Measurements from ENCODE around the gene HBE1. TPM values are rescaled to one million over a fixed set of nuclear protein-coding genes. Genes with fewer than 3 reads are reported as not detected.

HBE1 gene
- total RNA-seq, 1 experiment from 2014 or later, result not detected

GRCh38 chr11:5280582-5281102, 10.9 kb upstream of the HBE1 start:
- no peak overlapping the region for H3K27ac ChIP-seq
- H3K4me3 ChIP-seq, result no peak overlapping the region
- no peaks in the 10 kb centered on the region for H3K27me3 ChIP-seq (replicated peaks)
- H3K36me3 ChIP-seq, result no peaks in the 10 kb centered on the region
- peaks cover 15% of the 10 kb centered on the region for H3K4me1 ChIP-seq (replicated peaks)
- DNase-seq (ENCODE audit: low read depth in 1 of 2, low spot score in 2 of 2), result peak; percentile 93 to 97
- H3K9me3 ChIP-seq (replicated peaks), result no peaks in the 10 kb centered on the region

- Histone ChIP-seq H3K27ac (no peak overlapping the region), H3K27me3 (replicated peaks) (no peaks in the 10 kb centered on the region), H3K4me3 (no peak overlapping the region), H3K36me3 (no peaks in the 10 kb centered on the region), H3K9me3 (replicated peaks) (no peaks in the 10 kb centered on the region), H3K4me1 (replicated peaks) (peaks cover 15% of the 10 kb centered on the region)
- DNase-seq (ENCODE audit: low read depth in 1 of 2, low spot score in 2 of 2), result no peak
Observed at GRCh38 chr11:5279471-5280090, 9.8 kb upstream of the HBE1 start.

GRCh38 chr11:5277807-5278382, 8.2 kb upstream of the HBE1 start:
- Histone ChIP-seq H3K27me3 (replicated peaks) (no peaks in the 10 kb centered on the region), H3K9me3 (replicated peaks) (0 out of 2 replicates have a peak, but pooled peaks cover 3% of the 10 kb centered on the region), H3K36me3 (no peaks in the 10 kb centered on the region), H3K4me3 (no peak overlapping the region), H3K27ac (no peak overlapping the region), H3K4me1 (replicated peaks) (peaks cover 20% of the 10 kb centered on the region)
- DNase-seq (ENCODE audit: low read depth in 1 of 2, low spot score in 2 of 2), result no peak

- H3K27me3 ChIP-seq (replicated peaks), result no peaks in the 10 kb centered on the region
- DNase-seq (ENCODE audit: low read depth in 1 of 2, low spot score in 2 of 2), result no peak
- H3K36me3 ChIP-seq, result no peaks in the 10 kb centered on the region
- H3K9me3 ChIP-seq (replicated peaks), result 0 out of 2 replicates have a peak, but pooled peaks cover 4% of the 10 kb centered on the region
- peaks cover 20% of the 10 kb centered on the region for H3K4me1 ChIP-seq (replicated peaks)
- no peak overlapping the region for H3K27ac ChIP-seq
- no peak overlapping the region for H3K4me3 ChIP-seq
Observed at GRCh38 chr11:5276697-5277096, 7.0 kb upstream of the HBE1 start.

- DNase-seq (ENCODE audit: low read depth in 1 of 2, low spot score in 2 of 2), result no peak
Observed at GRCh38 chr11:5275369-5276110, 5.8 kb upstream of the HBE1 start.

GRCh38 chr11:5274395-5274794, 4.7 kb upstream of the HBE1 start:
- H3K4me1 ChIP-seq (replicated peaks), result peaks cover 7% of the 10 kb centered on the region
- DNase-seq (ENCODE audit: low read depth in 1 of 2, low spot score in 2 of 2), result no peak
- H3K9me3 ChIP-seq (replicated peaks), result 0 out of 2 replicates have a peak, but pooled peaks cover 4% of the 10 kb centered on the region
- no peaks in the 10 kb centered on the region for H3K27me3 ChIP-seq (replicated peaks)
- H3K36me3 ChIP-seq, result no peaks in the 10 kb centered on the region
- 0 out of 2 replicates have a peak overlapping the region, but pooled peaks have one; percentile 3 for H3K27ac ChIP-seq
- H3K4me3 ChIP-seq, result no peak overlapping the region

More at GRCh38 chr11:5275369-5276110, 5.8 kb upstream of the HBE1 start:
- H3K27ac ChIP-seq, result no peak overlapping the region
- peaks cover 15% of the 10 kb centered on the region for H3K4me1 ChIP-seq (replicated peaks)
- no peaks in the 10 kb centered on the region for H3K36me3 ChIP-seq
- H3K9me3 ChIP-seq (replicated peaks), result 0 out of 2 replicates have a peak, but pooled peaks cover 4% of the 10 kb centered on the region
- no peak overlapping the region for H3K4me3 ChIP-seq
- H3K27me3 ChIP-seq (replicated peaks), result no peaks in the 10 kb centered on the region

- Histone ChIP-seq H3K27ac (no peak overlapping the region), H3K4me1 (replicated peaks) (peaks cover 5% of the 10 kb centered on the region; the same call in 1 of the 2 replicates), H3K27me3 (replicated peaks) (no peaks in the 10 kb centered on the region; the same call in 1 of the 2 replicates), H3K36me3 (no peaks in the 10 kb centered on the region), H3K4me3 (no peak overlapping the region), H3K9me3 (replicated peaks) (0 out of 2 replicates have a peak, but pooled peaks cover 4% of the 10 kb centered on the region)
- DNase-seq (ENCODE audit: low read depth in 1 of 2, low spot score in 2 of 2), result no peak
Observed at GRCh38 chr11:5272395-5273017, 2.8 kb upstream of the HBE1 start.

- no peak overlapping the region for H3K4me3 ChIP-seq
- peaks cover 8% of the 10 kb centered on the region for H3K27me3 ChIP-seq (replicated peaks)
- H3K9me3 ChIP-seq (replicated peaks), result no peaks in the 10 kb centered on the region
- no peaks in the 10 kb centered on the region for H3K36me3 ChIP-seq
- DNase-seq (ENCODE audit: low read depth in 1 of 2, low spot score in 2 of 2), result no peak
- H3K27ac ChIP-seq, result no peak overlapping the region
- H3K4me1 ChIP-seq (replicated peaks), result no peaks in the 10 kb centered on the region
Observed at GRCh38 chr11:5267033-5267563, 2.6 kb downstream of the HBE1 start.

- H3K36me3 ChIP-seq, result no peaks in the 10 kb centered on the region
- no peaks in the 10 kb centered on the region for H3K4me1 ChIP-seq (replicated peaks)
- no peak for DNase-seq (ENCODE audit: low read depth in 1 of 2, low spot score in 2 of 2)
- no peak overlapping the region for H3K27ac ChIP-seq
- no peak overlapping the region for H3K4me3 ChIP-seq
- no peaks in the 10 kb centered on the region for H3K9me3 ChIP-seq (replicated peaks)
- peaks cover 8% of the 10 kb centered on the region for H3K27me3 ChIP-seq (replicated peaks)
Observed at GRCh38 chr11:5266609-5267008, 3.1 kb downstream of the HBE1 start.

- no peak overlapping the region for H3K4me3 ChIP-seq
- H3K36me3 ChIP-seq, result no peaks in the 10 kb centered on the region
- H3K27me3 ChIP-seq (replicated peaks), result peaks cover 8% of the 10 kb centered on the region
- H3K27ac ChIP-seq, result no peak overlapping the region
- DNase-seq (ENCODE audit: low read depth in 1 of 2, low spot score in 2 of 2), result no peak
- H3K4me1 ChIP-seq (replicated peaks), result no peaks in the 10 kb centered on the region
- no peaks in the 10 kb centered on the region for H3K9me3 ChIP-seq (replicated peaks)
Observed at GRCh38 chr11:5265832-5266231, 3.9 kb downstream of the HBE1 start.

GRCh38 chr11:5258543-5259262, 11.0 kb downstream of the HBE1 start:
- no peaks in the 10 kb centered on the region for H3K36me3 ChIP-seq
- no peaks in the 10 kb centered on the region for H3K9me3 ChIP-seq (replicated peaks)
- DNase-seq (ENCODE audit: low read depth in 1 of 2, low spot score in 2 of 2), result peak in 1 of 2 experiments; percentile 45
- no peaks in the 10 kb centered on the region; the same call in 1 of the 2 replicates for H3K27me3 ChIP-seq (replicated peaks)
- H3K4me1 ChIP-seq (replicated peaks), result no peaks in the 10 kb centered on the region
- H3K4me3 ChIP-seq, result no peak overlapping the region
- H3K27ac ChIP-seq, result no peak overlapping the region

- no peak overlapping the region for H3K27ac ChIP-seq
- H3K36me3 ChIP-seq, result no peaks in the 10 kb centered on the region
- H3K4me3 ChIP-seq, result no peak overlapping the region
- DNase-seq (ENCODE audit: low read depth in 1 of 2, low spot score in 2 of 2), result no peak
- no peaks in the 10 kb centered on the region for H3K9me3 ChIP-seq (replicated peaks)
- H3K4me1 ChIP-seq (replicated peaks), result no peaks in the 10 kb centered on the region
- peaks cover 2% of the 10 kb centered on the region for H3K27me3 ChIP-seq (replicated peaks)
Observed at GRCh38 chr11:5257296-5257695, 12.4 kb downstream of the HBE1 start.

Measured in SJSA1 (cell line).